Measurements from ENCODE around the gene PRR23A.

The PRR23A gene

GRCh38 chr3:139016430-139017048 lies 10.5 kb upstream of the PRR23A start:
- Histone ChIP-seq H3K27ac (no peak overlapping the region), H3K27me3 (peaks cover 21% of the 10 kb centered on the region), H3K9me3 (peaks cover 2% of the 10 kb centered on the region), H3K4me1 (ENCODE audit: control insufficient read depth in 1 of 2, insufficient read depth in 1 of 2, low read depth in 1 of 2, low read length in 1 of 2) (no peaks in the 10 kb centered on the region), H3K4me3 (ENCODE audit: low read depth in 1 of 2, low read length in 1 of 2) (no peak overlapping the region), H3K36me3 (no peaks in the 10 kb centered on the region)
- TF ChIP-seq CTCF (IDR thresholded peaks at IDR 0.05) = no peak

- H3K9me3 ChIP-seq = no peaks in the 10 kb centered on the region
- H3K4me1 ChIP-seq (ENCODE audit: control insufficient read depth in 1 of 2, insufficient read depth in 1 of 2, low read depth in 1 of 2, low read length in 1 of 2) = no peaks in the 10 kb centered on the region
- TF ChIP-seq CTCF (IDR thresholded peaks at IDR 0.05) = no peak
- no peak overlapping the region for H3K27ac ChIP-seq
- H3K4me3 ChIP-seq (ENCODE audit: low read depth in 1 of 2, low read length in 1 of 2) = no peak overlapping the region
- no peaks in the 10 kb centered on the region for H3K36me3 ChIP-seq
- no peaks in the 10 kb centered on the region for H3K27me3 ChIP-seq
Observed at GRCh38 chr3:139005356-139005993, 593 bp downstream of the PRR23A start.

GRCh38 chr3:138995706-138996105 lies 10.4 kb downstream of the PRR23A start:
- Histone ChIP-seq H3K27me3 (peaks cover 52% of the 10 kb centered on the region), H3K27ac (no peak overlapping the region), H3K4me1 (ENCODE audit: control insufficient read depth in 1 of 2, insufficient read depth in 1 of 2, low read depth in 1 of 2, low read length in 1 of 2) (no peaks in the 10 kb centered on the region), H3K36me3 (no peaks in the 10 kb centered on the region), H3K9me3 (no peaks in the 10 kb centered on the region), H3K4me3 (ENCODE audit: low read depth in 1 of 2, low read length in 1 of 2) (no peak overlapping the region)
- no peak for TF ChIP-seq CTCF (IDR thresholded peaks at IDR 0.05)

GRCh38 chr3:138987181-138987580 lies 18.9 kb downstream of the PRR23A start:
- no peak for TF ChIP-seq CTCF (IDR thresholded peaks at IDR 0.05)
- Histone ChIP-seq H3K9me3 (no peaks in the 10 kb centered on the region), H3K27ac (no peak overlapping the region), H3K4me1 (ENCODE audit: control insufficient read depth in 1 of 2, insufficient read depth in 1 of 2, low read depth in 1 of 2, low read length in 1 of 2) (peaks cover 9 to 10% of the 10 kb centered on the region in 2 experiments), H3K36me3 (no peaks in the 10 kb centered on the region), H3K27me3 (peaks cover 6% of the 10 kb centered on the region), H3K4me3 (ENCODE audit: low read depth in 1 of 2, low read length in 1 of 2) (no peak overlapping the region)

GRCh38 chr3:138985932-138986331 lies 20.1 kb downstream of the PRR23A start:
- H3K36me3 ChIP-seq = no peaks in the 10 kb centered on the region
- H3K27ac ChIP-seq = no peak overlapping the region
- TF ChIP-seq CTCF (IDR thresholded peaks at IDR 0.05) = no peak
- peaks cover 7% of the 10 kb centered on the region for H3K27me3 ChIP-seq
- no peak overlapping the region for H3K4me3 ChIP-seq (ENCODE audit: low read depth in 1 of 2, low read length in 1 of 2)
- peaks cover 9 to 10% of the 10 kb centered on the region in 2 experiments for H3K4me1 ChIP-seq (ENCODE audit: control insufficient read depth in 1 of 2, insufficient read depth in 1 of 2, low read depth in 1 of 2, low read length in 1 of 2)
- no peaks in the 10 kb centered on the region for H3K9me3 ChIP-seq
